ENCODE data around the gene G6PC3.

G6PC3 gene

GRCh38 chr17:44071772-44072171 lies 1.2 kb downstream of the G6PC3 start:
- peak overlapping the region; percentile 97 for H3K27ac ChIP-seq (ENCODE audit: extremely low read depth, low read depth, low read length)
- TF ChIP-seq ZNF426 (tag by site-specific recombination; IDR thresholded peaks at IDR 0.05) (no peak), OVOL3 (tag by site-specific recombination; IDR thresholded peaks at IDR 0.05) (no peak), KLF7 (tag by site-specific recombination; IDR thresholded peaks at IDR 0.05; ENCODE audit: borderline replicate concordance) (no peak), ZNF175 (tag by site-specific recombination; IDR thresholded peaks at IDR 0.05) (no peak), ZNF629 (tag by site-specific recombination; IDR thresholded peaks at IDR 0.05) (no peak), ZNF148 (tag by site-specific recombination; IDR thresholded peaks at IDR 0.05; ENCODE audit: borderline replicate concordance) (no peak), ZNF311 (tag by site-specific recombination; IDR thresholded peaks at IDR 0.05; ENCODE audit: borderline replicate concordance) (no peak), TRIM28 (IDR thresholded peaks at IDR 0.05; ENCODE audit: borderline replicate concordance, low read length) (no peak), ZNF600 (tag by site-specific recombination; IDR thresholded peaks at IDR 0.05) (no peak), ZBTB6 (tag by site-specific recombination; IDR thresholded peaks at IDR 0.05) (no peak), ZSCAN30 (tag by site-specific recombination; IDR thresholded peaks at IDR 0.05) (no peak), ZNF830 (tag by site-specific recombination; IDR thresholded peaks at IDR 0.05; ENCODE audit: low read depth) (no peak), ZEB2 (tag by site-specific recombination; IDR thresholded peaks at IDR 0.05) (no peak), ZNF521 (tag by site-specific recombination; IDR thresholded peaks at IDR 0.05) (no peak), ZNF843 (tag by site-specific recombination; IDR thresholded peaks at IDR 0.05) (no peak), ZBTB48 (tag by site-specific recombination; IDR thresholded peaks at IDR 0.05) (0 out of 2 replicates have a peak, but pooled peaks have one; percentile 50), ZBTB1 (tag by site-specific recombination; IDR thresholded peaks at IDR 0.05) (no peak), GLIS1 (tag by site-specific recombination; IDR thresholded peaks at IDR 0.05) (no peak), ZSCAN18 (tag by site-specific recombination; IDR thresholded peaks at IDR 0.05) (no peak), KLF1 (tag by site-specific recombination; IDR thresholded peaks at IDR 0.05) (peak; percentile 68), ZNF560 (tag by site-specific recombination; IDR thresholded peaks at IDR 0.05; ENCODE audit: borderline replicate concordance) (no peak), PRDM1 (tag by site-specific recombination; IDR thresholded peaks at IDR 0.05) (peak; percentile 71), ZNF571 (tag by site-specific recombination; IDR thresholded peaks at IDR 0.05) (no peak), ZNF654 (tag by site-specific recombination; IDR thresholded peaks at IDR 0.05; ENCODE audit: low read depth) (no peak), YY1 (tag by site-specific recombination; IDR thresholded peaks at IDR 0.05) (no peak), ZBTB10 (tag by site-specific recombination; IDR thresholded peaks at IDR 0.05) (no peak), ELK4 (IDR thresholded peaks at IDR 0.05; ENCODE audit: borderline replicate concordance, low read depth, low read length) (no peak), WT1 (tag by site-specific recombination; IDR thresholded peaks at IDR 0.05) (0 out of 2 replicates have a peak, but pooled peaks have one; percentile 35), ZSCAN16 (tag by site-specific recombination; IDR thresholded peaks at IDR 0.05) (no peak; the same call in 1 of the 2 replicates), PBX3 (CRISPR knock-in tag; IDR thresholded peaks at IDR 0.05) (no peak)

More at GRCh38 chr17:44071772-44072171, 1.2 kb downstream of the G6PC3 start:
- peaks cover 6 to 38% of the 10 kb centered on the region in 2 experiments for H3K36me3 ChIP-seq (ENCODE audit: control insufficient read depth in 2 of 2, insufficient read depth in 1 of 2, low read length in 2 of 2)
- ChIA-PET CTCF (interaction anchor here (0.5 to 2.7 kb wide), 5 partner anchors 16 to 1251 kb away, joined by 3 to 10 read pairs (median 3); no protein-coding TSS in a partner anchor), POLR2A (interaction anchor here (0.6 to 1.6 kb wide), 3 partner anchors 14 to 74 kb away, joined by 3 to 10 read pairs (median 4); no protein-coding TSS in a partner anchor)
- peaks cover 18% of the 10 kb centered on the region for H3K4me1 ChIP-seq (ENCODE audit: control insufficient read depth, insufficient read depth, low read length)
- H3K4me3 ChIP-seq (ENCODE audit: low read depth, low read length), result peak overlapping the region; percentile 50
- H3K9me3 ChIP-seq (ENCODE audit: control insufficient read depth, insufficient read depth, low read depth, low read length), result no peaks in the 10 kb centered on the region
